ENCODE measurements around the gene SRBD1. TPM values are rescaled to one million over a fixed set of nuclear protein-coding genes. Genes with fewer than 3 reads are reported as not detected.

The SRBD1 gene
- total and polyA plus RNA-seq, 2 experiments from 2014 or later = 27.4 to 46.3 TPM

- Histone ChIP-seq H3K4me1 (ENCODE audit: insufficient read depth) (peaks cover 16% of the 10 kb centered on the region), H4K20me1 (replicated peaks; ENCODE audit: insufficient read depth) (no peaks in the 10 kb centered on the region), H3K9me2 (ENCODE audit: insufficient read depth) (no peaks in the 10 kb centered on the region), H2AFZ (no peak overlapping the region), H3K36me3 (ENCODE audit: insufficient read depth) (no peaks in the 10 kb centered on the region), H3K27ac (ENCODE audit: low read depth) (no peak overlapping the region), H3K4me3 (no peak overlapping the region), H3K4me2 (no peak overlapping the region), H3K79me2 (replicated peaks; ENCODE audit: insufficient read depth) (no peaks in the 10 kb centered on the region), H3K27me3 (ENCODE audit: insufficient read depth) (no peaks in the 10 kb centered on the region), H3F3A (replicated peaks; ENCODE audit: low read depth) (no peaks in the 10 kb centered on the region)
- ATAC-seq (no peak), DNase-seq (ENCODE audit: low spot score) (no peak)
- TF ChIP-seq POLR2AphosphoS5 (IDR thresholded peaks at IDR 0.05; ENCODE audit: low read depth) (no peak), ETS1 (IDR thresholded peaks at IDR 0.05) (no peak), ZNF462 (CRISPR knock-in tag; IDR thresholded peaks at IDR 0.05) (no peak), EZH2phosphoT487 (IDR thresholded peaks at IDR 0.05; ENCODE audit: unreplicated experiment) (no peak), ZNF114 (CRISPR knock-in tag; IDR thresholded peaks at IDR 0.05) (no peak), STAT1 (IDR thresholded peaks at IDR 0.05; ENCODE audit: unreplicated experiment) (no peak), REST (IDR thresholded peaks at IDR 0.05; ENCODE audit: unreplicated experiment) (no peak)
- Mint-ChIP-seq H3K4me1 (peaks cover 12% of the 10 kb centered on the region), H3K4me3 (no peak overlapping the region), H3K27me3 (ENCODE audit: insufficient read depth, low read depth, poor library complexity) (peaks cover 3% of the 10 kb centered on the region), H3K36me3 (ENCODE audit: low read depth) (peaks cover 34% of the 10 kb centered on the region), H3K9me3 (peaks cover 10% of the 10 kb centered on the region; the same call in 2 of the 3 replicates), H3K27ac (no peak overlapping the region)
These were observed 174.6 kb downstream of the SRBD1 start for GRCh38 chr2:45436456-45436855.
